IMR-90 (cell line): ENCODE data around the gene CD6.

ENCODE experiments used
- CHD1 ChIP-seq: IDR thresholded peaks from 2 replicates; pipeline ENCODE4 v1.6.1; 2012; ENCODE audit warnings: low read depth, low read length, improper control_type of control experiment
- ELK1 ChIP-seq: fragments of 150-350 bp; IDR thresholded peaks from 2 replicates; pipeline ENCODE4 v1.6.1; 2016; ENCODE audit warnings: low read depth, mild to moderate bottlenecking, low read length, moderate library complexity, borderline replicate concordance
- MAZ ChIP-seq: IDR thresholded peaks from 2 replicates; pipeline ENCODE4 v1.6.1; 2012; ENCODE audit warnings: low read depth, mild to moderate bottlenecking, low read length, improper control_type of control experiment, moderate library complexity, borderline replicate concordance
- RAD21 ChIP-seq: IDR thresholded peaks from 2 replicates; pipeline ENCODE4 v1.6.1; 2012; ENCODE audit warnings: low read length, improper control_type of control experiment
- TF ChIP-seq, protein P1 (sequence below): conservative IDR thresholded peaks from 2 replicates; pipeline ENCODE4 v1.5.1; 2012; ENCODE audit warnings: mild to moderate bottlenecking, low read depth, low read length, improper control_type of control experiment

- TF ChIP-seq, protein P1, sequence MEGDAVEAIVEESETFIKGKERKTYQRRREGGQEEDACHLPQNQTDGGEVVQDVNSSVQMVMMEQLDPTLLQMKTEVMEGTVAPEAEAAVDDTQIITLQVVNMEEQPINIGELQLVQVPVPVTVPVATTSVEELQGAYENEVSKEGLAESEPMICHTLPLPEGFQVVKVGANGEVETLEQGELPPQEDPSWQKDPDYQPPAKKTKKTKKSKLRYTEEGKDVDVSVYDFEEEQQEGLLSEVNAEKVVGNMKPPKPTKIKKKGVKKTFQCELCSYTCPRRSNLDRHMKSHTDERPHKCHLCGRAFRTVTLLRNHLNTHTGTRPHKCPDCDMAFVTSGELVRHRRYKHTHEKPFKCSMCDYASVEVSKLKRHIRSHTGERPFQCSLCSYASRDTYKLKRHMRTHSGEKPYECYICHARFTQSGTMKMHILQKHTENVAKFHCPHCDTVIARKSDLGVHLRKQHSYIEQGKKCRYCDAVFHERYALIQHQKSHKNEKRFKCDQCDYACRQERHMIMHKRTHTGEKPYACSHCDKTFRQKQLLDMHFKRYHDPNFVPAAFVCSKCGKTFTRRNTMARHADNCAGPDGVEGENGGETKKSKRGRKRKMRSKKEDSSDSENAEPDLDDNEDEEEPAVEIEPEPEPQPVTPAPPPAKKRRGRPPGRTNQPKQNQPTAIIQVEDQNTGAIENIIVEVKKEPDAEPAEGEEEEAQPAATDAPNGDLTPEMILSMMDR, result no peak
- TF ChIP-seq CHD1 (no peak), ELK1 (no peak), RAD21 (no peak), MAZ (no peak)
These were observed 33.0 kb upstream of the CD6 start for GRCh38 chr11:60938500-60938899.
